ENCODE results near the gene SIRPA. TPM values are rescaled to one million over a fixed set of nuclear protein-coding genes. Genes with fewer than 3 reads are reported as not detected.

Gene SIRPA
- total RNA-seq, 1 experiment from 2014 or later, result 42.4 TPM

GRCh38 chr20:1932971-1933370 is 37.8 kb downstream of the SIRPA start:
- no peak for DNase-seq (ENCODE audit: low read depth)

- DNase-seq (ENCODE audit: low read depth), result peak; percentile 83
Measured at GRCh38 chr20:1933465-1933870, 38.3 kb downstream of the SIRPA start.

GRCh38 chr20:1934156-1934555 is 38.9 kb downstream of the SIRPA start:
- peak; percentile 30 for DNase-seq (ENCODE audit: low read depth)

DNA sequence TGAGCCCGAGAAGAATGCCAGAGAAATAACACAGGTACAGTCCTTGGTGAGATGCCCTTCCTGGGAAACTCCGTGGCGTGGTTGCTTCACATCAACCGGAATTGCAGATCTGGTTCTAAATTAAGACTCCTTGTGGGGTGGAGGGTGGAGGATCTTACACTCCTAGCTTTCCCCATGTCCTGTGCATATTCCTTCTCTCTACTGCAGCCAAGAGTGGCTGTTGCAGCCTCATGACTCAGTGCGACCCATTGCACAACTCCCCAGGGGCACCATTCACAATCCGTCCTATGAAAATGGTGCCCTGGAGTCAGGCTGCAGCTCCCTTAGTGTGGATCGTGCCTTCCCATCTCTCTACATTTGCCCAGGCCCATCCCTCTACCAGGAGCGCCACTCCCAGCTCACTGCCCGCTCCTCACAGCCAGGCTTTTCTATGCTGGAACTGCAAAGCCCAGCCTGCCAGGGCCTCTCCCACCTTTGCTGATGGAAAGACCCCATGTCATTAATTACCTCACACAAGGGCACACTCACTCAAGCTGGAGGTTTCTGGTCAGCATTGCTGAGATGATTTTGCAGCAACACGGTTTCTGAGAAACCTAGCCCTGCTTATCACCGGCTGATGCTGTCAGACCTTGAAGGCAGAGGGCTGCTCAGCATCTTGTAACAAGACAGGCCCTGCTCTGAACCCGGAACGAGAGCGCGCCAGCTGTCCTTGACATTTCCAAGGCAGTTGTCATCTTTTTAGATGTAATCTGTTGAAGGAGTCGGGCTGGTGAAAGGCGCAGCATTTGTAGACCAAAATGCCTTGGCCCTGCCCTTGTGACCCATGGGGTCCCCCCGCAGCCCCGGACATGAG is 39.7 kb downstream of the SIRPA start:
- DNase-seq (ENCODE audit: low read depth), result peak; percentile 50

DNA sequence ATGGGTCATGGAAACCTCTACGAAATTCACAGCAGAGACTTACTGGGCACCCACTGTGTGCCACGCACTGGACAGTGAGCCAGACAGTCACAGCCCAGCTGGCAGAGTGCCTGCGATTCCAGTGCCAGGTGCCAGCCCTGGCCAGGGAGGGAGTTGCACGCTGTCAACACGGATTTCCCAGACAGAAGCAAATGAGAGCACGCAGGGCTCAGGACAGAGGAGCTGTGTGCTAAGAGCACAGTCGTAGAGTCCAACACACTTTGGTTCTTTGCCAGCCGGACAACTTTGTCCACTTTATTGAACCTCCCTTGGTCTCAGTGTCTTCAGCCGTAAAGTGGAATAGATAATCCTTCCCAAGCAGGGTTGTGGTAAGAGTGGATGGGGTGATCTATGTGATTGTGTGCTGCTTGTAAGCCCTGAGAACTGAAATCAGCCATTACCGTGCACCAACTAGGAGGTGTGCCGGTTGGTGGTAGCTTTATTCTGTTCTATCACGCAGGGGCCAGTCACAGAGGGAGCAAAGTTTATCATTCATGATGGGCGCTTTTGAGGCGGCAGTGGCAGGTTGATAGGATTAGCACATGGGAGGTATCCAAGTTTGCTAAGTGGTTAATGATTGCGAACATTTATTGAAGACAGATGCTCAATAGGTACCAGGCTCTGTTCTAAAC is 40.6 kb downstream of the SIRPA start:
- DNase-seq (ENCODE audit: low read depth), result no peak

DNA sequence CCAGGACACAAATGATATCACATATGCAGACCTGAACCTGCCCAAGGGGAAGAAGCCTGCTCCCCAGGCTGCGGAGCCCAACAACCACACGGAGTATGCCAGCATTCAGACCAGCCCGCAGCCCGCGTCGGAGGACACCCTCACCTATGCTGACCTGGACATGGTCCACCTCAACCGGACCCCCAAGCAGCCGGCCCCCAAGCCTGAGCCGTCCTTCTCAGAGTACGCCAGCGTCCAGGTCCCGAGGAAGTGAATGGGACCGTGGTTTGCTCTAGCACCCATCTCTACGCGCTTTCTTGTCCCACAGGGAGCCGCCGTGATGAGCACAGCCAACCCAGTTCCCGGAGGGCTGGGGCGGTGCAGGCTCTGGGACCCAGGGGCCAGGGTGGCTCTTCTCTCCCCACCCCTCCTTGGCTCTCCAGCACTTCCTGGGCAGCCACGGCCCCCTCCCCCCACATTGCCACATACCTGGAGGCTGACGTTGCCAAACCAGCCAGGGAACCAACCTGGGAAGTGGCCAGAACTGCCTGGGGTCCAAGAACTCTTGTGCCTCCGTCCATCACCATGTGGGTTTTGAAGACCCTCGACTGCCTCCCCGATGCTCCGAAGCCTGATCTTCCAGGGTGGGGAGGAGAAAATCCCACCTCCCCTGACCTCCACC is 42.2 kb downstream of the SIRPA start:
- DNase-seq (ENCODE audit: low read depth), result no peak

DNA sequence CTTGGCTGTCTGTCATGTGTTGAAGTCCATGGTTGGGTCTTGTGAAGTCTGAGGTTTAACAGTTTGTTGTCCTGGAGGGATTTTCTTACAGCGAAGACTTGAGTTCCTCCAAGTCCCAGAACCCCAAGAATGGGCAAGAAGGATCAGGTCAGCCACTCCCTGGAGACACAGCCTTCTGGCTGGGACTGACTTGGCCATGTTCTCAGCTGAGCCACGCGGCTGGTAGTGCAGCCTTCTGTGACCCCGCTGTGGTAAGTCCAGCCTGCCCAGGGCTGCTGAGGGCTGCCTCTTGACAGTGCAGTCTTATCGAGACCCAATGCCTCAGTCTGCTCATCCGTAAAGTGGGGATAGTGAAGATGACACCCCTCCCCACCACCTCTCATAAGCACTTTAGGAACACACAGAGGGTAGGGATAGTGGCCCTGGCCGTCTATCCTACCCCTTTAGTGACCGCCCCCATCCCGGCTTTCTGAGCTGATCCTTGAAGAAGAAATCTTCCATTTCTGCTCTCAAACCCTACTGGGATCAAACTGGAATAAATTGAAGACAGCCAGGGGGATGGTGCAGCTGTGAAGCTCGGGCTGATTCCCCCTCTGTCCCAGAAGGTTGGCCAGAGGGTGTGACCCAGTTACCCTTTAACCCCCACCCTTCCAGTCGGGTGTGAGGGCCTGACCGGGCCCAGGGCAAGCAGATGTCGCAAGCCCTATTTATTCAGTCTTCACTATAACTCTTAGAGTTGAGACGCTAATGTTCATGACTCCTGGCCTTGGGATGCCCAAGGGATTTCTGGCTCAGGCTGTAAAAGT is 43.5 kb downstream of the SIRPA start:
- no peak for DNase-seq (ENCODE audit: low read depth)

GRCh38 chr20:1939270-1939595 is 44.0 kb downstream of the SIRPA start:
- DNase-seq (ENCODE audit: low read depth), result no peak

DNA sequence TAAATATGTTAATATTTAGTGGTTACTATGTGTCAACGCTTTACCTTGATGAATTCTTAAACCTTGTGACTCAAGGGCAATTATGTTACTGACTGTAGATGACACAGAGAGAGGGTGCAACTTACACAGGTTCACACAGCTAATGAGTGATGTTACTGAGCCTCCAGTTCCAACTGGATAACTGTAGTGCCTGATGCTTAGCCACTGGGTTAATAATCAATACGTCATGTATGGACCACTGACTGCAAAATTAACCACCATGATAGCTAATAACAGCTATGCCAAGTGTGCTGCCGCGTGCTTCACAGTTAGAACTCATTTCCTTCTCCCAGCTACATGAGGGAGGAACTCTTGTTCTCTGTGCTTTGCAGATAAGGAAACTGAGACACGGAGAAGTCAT is 45.4 kb downstream of the SIRPA start:
- DNase-seq (ENCODE audit: low read depth), result no peak

DNA sequence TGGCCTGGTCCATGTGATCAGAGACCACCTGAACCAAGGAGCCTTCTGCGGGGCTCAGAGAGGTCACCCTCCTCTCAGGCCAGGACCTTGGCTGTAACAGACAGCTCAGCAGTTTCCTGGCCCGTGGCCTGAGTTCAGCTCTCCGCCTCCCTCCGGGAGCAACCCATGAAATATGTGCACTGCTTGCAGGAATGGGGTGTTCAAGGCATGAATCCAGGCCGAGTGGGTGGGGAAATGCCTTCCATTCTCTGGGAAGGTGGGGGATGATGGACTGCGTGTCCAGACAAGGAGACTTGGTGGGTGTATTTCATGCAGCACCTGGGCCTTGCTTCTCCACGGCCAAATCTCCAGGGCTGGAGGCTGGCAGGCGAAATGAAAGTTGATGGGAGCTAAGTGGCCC is 46.0 kb downstream of the SIRPA start:
- no peak for DNase-seq (ENCODE audit: low read depth)

- no peak for DNase-seq (ENCODE audit: low read depth)
Measured at GRCh38 chr20:1942061-1942460, 46.9 kb downstream of the SIRPA start.

GRCh38 chr20:1942486-1943274 is 47.5 kb downstream of the SIRPA start:
- DNase-seq (ENCODE audit: low read depth), result no peak

- DNase-seq (ENCODE audit: low read depth), result no peak
Measured at GRCh38 chr20:1943275-1944002, 48.2 kb downstream of the SIRPA start.

DNA sequence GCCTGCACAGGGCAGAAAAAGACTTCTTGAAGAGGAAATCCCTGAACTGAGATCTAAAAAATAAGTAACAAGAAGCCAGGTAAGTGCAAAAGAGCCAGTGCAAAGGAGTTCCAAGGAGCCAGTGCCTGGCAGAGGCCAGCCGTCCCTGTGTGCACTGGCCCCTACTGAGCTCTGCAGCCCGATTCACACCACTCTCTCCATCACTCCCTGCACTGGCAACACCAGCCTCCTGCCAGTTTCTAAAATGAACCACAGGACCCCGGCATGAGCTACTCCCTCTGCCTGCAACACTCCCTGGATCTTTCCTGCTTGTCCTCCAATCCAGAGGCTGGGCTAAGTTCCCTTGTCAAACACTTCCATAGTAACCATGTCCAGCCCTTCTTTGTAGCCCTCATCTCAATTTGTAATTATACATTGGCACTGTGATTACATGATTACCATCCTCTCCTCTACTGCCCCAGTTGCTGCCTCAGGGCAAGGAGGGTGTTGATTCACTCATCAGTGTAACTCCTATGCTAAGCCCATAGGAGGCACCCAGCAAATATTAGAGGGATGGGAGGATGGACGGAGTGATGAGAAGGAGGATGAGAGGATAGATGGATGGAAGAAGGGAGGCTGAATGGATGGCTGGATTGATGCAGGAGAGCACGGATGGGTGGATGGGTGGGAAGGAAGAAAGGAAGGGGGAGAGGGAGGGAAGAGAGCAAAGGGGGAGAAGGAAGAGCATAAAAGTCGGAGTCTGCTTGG is 49.3 kb downstream of the SIRPA start:
- DNase-seq (ENCODE audit: low read depth), result no peak

GRCh38 chr20:1945134-1945618 is 50.0 kb downstream of the SIRPA start:
- no peak for DNase-seq (ENCODE audit: low read depth)

DNA sequence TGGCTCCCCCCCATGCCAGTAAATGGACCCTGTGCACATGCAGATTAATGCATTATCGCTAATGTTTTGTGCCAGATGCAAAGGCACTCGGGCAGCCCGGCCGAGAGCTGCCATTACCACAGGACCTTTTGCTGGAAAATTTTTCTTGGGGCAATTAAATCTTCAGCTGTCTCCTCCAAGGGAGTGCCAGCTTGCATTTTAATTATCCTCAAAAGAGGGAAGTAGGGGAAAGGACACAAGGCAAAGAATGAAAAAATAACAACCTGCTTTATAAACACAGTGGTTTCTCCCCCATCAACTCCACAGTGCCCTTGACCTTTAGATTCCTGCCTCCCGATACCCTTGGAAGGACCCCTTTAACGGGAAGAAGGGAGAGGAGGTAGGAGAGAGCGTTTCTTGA is 50.5 kb downstream of the SIRPA start:
- DNase-seq (ENCODE audit: low read depth), result no peak

- no peak for DNase-seq (ENCODE audit: low read depth)
Measured at GRCh38 chr20:1946442-1946761, 51.2 kb downstream of the SIRPA start.

DNA sequence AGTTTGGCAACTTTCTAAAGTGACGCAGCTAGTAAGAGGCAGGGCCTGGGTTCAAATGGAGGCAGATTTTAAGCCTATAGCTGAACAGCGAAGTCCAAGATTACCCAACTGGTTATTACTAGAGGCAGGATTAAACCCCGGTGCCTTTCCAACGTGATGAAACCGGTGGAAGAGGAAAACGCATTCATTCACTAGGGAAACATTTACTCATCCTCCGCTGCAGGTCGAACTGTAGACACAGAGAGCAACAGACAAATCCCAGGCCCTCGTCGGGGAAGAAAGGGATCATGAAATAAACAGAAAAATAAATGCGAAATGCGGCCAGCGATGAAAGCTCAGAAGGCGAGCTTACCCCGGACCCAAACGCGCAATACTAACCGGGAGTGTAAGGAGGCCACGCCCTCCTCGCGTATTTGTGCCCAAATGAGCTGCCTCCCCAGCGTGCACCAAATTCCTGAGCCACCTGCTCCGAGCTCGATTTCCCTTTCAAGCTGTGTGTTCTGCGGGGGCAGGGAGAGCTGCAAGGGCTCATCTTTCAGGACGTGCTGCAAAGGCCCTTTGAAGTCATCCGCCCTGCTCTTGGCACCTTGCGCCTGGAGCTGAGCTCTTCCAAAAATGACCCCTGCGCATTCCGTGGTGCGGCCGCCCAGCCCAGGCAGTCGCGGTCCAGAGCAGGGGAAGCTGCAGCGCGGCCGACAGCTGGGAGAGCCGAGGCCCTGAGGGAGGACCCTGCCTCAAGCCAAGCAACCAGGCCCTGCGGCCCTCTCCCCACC is 51.7 kb downstream of the SIRPA start:
- no peak for DNase-seq (ENCODE audit: low read depth)

DNA sequence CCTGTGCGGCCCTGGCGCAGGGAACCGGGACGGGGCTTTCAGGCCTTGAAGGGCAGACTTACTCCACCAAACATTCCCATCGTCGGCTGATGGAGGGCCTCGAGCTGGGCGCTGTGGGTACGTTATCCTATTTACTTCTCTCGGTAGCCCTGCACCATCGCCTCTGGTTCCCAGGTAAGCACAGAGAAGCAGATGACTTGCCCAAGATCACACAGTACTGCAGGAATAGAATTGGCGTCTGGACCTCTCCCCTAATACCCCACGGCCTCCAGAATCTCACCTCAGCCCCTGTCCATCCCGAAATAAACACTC is 52.3 kb downstream of the SIRPA start:
- DNase-seq (ENCODE audit: low read depth), result no peak

All from M059J (cell line).